ENCODE measurements around the gene TFAP2D. TPM values are rescaled to one million over a fixed set of nuclear protein-coding genes. Genes with fewer than 3 reads are reported as not detected.

Gene TFAP2D
- total and polyA plus RNA-seq, 2 of the 4 experiments (the other 2 are of a cell fraction): not detected

DNA sequence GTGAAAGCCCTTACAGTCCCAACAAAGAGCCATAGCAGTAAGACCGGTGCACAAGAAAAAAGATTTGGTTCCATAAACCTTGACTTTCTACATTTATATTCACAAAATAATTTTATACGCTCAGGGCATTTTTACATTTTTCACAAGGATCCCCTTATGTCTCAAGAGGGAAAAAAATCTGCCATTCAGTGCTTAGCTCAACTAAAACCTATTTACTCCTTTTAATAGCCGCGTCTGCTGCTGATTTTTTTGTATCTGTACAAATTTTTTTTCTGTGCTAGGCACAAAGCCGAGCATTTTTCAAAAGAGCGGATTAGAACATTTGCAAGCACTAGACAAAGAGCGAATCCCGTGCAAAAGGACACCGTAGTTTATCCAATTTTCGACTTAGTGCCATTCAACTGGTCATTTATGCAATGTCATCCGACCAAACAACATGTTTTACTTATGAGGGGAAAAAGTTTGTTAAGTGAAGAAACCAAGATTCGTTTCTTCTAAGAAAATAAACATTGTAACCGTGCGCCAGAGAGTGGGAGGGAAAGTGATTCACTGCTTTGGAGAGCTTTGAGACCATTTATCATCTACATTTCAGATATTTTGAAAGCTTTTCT is 3.7 kb downstream of the TFAP2D start:
- no CpG with 5 or more reads among the region's 14 CpGs for WGBS, 2 experiments (ENCODE audit: extremely low coverage in 2 of 2, insufficient read length in 1 of 2)
- Histone ChIP-seq H3K36me3 (ENCODE audit: control insufficient read depth, insufficient read depth, low read length) (no peaks in the 10 kb centered on the region), H3K9ac (ENCODE audit: low read depth, low read length) (no peak overlapping the region), H3K56ac (ENCODE audit: extremely low read depth, insufficient read depth, low read length) (no peak overlapping the region), H2AK9ac (replicated peaks; ENCODE audit: low read depth, low read length, poor library complexity) (no peak overlapping the region), H3K4me3 (ENCODE audit: insufficient read depth, low read depth, low read length) (no peak overlapping the region), H2AK5ac (ENCODE audit: low read depth, low read length) (no peak overlapping the region), H4K91ac (ENCODE audit: insufficient read depth, low read depth, low read length) (no peak overlapping the region), H2BK5ac (ENCODE audit: low read depth, low read length, poor library complexity, severe bottlenecking) (no peak overlapping the region), H3K27me3 (ENCODE audit: control insufficient read depth, insufficient read depth, low read length) (peaks cover 11% of the 10 kb centered on the region), H3K9me1 (ENCODE audit: insufficient read depth, low read length) (no peaks in the 10 kb centered on the region), H2BK120ac (ENCODE audit: low read depth, low read length) (no peak overlapping the region), H4K5ac (ENCODE audit: low read depth, low read length) (no peak overlapping the region), H3K27ac (ENCODE audit: insufficient read depth, low read length) (no peak overlapping the region), H3K23ac (ENCODE audit: low read depth, low read length) (no peak overlapping the region), H2BK15ac (ENCODE audit: low read depth, low read length) (no peak overlapping the region), H3K4me1 (ENCODE audit: control insufficient read depth, insufficient read depth, low read length) (no peaks in the 10 kb centered on the region), H3K9me3 (ENCODE audit: control insufficient read depth, insufficient read depth, low read length) (no peaks in the 10 kb centered on the region), H4K20me1 (ENCODE audit: insufficient read depth, low read length) (no peaks in the 10 kb centered on the region), H3K18ac (ENCODE audit: low read depth, low read length) (no peak overlapping the region), H3K4ac (ENCODE audit: low read depth, low read length) (no peak overlapping the region), H3K4me2 (ENCODE audit: low read depth, low read length) (no peak overlapping the region), H3K14ac (replicated peaks; ENCODE audit: low read depth, low read length) (no peak overlapping the region), H4K8ac (ENCODE audit: low read depth in 2 of 2, low read length in 2 of 2) (no peak overlapping the region), H3K79me1 (ENCODE audit: low read depth in 1 of 2, low read length in 2 of 2) (no peaks in the 10 kb centered on the region), H2AFZ (replicated peaks; ENCODE audit: low read length, poor library complexity) (no peak overlapping the region), H2BK20ac (ENCODE audit: low read depth, low read length) (no peak overlapping the region)
- DNase-seq (no peak), ATAC-seq (ENCODE audit: low read depth) (no peak)
- TF ChIP-seq, protein P1, sequence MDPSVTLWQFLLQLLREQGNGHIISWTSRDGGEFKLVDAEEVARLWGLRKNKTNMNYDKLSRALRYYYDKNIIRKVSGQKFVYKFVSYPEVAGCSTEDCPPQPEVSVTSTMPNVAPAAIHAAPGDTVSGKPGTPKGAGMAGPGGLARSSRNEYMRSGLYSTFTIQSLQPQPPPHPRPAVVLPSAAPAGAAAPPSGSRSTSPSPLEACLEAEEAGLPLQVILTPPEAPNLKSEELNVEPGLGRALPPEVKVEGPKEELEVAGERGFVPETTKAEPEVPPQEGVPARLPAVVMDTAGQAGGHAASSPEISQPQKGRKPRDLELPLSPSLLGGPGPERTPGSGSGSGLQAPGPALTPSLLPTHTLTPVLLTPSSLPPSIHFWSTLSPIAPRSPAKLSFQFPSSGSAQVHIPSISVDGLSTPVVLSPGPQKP (IDR thresholded peaks at IDR 0.05; ENCODE audit: borderline replicate concordance, low read depth, low read length): no peak
- TF ChIP-seq MAZ (IDR thresholded peaks at IDR 0.05; ENCODE audit: borderline replicate concordance, low read depth, low read length): no peak
- no peak for TF ChIP-seq RAD21 (IDR thresholded peaks at IDR 0.05; ENCODE audit: low read length)
- TF ChIP-seq, protein P2, sequence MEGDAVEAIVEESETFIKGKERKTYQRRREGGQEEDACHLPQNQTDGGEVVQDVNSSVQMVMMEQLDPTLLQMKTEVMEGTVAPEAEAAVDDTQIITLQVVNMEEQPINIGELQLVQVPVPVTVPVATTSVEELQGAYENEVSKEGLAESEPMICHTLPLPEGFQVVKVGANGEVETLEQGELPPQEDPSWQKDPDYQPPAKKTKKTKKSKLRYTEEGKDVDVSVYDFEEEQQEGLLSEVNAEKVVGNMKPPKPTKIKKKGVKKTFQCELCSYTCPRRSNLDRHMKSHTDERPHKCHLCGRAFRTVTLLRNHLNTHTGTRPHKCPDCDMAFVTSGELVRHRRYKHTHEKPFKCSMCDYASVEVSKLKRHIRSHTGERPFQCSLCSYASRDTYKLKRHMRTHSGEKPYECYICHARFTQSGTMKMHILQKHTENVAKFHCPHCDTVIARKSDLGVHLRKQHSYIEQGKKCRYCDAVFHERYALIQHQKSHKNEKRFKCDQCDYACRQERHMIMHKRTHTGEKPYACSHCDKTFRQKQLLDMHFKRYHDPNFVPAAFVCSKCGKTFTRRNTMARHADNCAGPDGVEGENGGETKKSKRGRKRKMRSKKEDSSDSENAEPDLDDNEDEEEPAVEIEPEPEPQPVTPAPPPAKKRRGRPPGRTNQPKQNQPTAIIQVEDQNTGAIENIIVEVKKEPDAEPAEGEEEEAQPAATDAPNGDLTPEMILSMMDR (conservative IDR thresholded peaks at IDR 0.05; ENCODE audit: low read depth, low read length): no peak
- TF ChIP-seq, protein P3, sequence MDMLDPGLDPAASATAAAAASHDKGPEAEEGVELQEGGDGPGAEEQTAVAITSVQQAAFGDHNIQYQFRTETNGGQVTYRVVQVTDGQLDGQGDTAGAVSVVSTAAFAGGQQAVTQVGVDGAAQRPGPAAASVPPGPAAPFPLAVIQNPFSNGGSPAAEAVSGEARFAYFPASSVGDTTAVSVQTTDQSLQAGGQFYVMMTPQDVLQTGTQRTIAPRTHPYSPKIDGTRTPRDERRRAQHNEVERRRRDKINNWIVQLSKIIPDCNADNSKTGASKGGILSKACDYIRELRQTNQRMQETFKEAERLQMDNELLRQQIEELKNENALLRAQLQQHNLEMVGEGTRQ (IDR thresholded peaks at IDR 0.05; ENCODE audit: low read depth, low read length): no peak
- no peak for TF ChIP-seq CEBPB (IDR thresholded peaks at IDR 0.05; ENCODE audit: low read depth, low read length)
- no peak for TF ChIP-seq FOS (IDR thresholded peaks at IDR 0.05; ENCODE audit: low read depth, low read length)
- no peak for TF ChIP-seq BHLHE40 (IDR thresholded peaks at IDR 0.05; ENCODE audit: low read depth, low read length)
- no peak for TF ChIP-seq MXI1 (IDR thresholded peaks at IDR 0.05; ENCODE audit: borderline replicate concordance, low read depth, low read length)
- TF ChIP-seq CHD1 (IDR thresholded peaks at IDR 0.05; ENCODE audit: low read depth, low read length): no peak
- TF ChIP-seq POLR2A (IDR thresholded peaks at IDR 0.05; ENCODE audit: low read depth, low read length): no peak
- TF ChIP-seq NFE2L2 (IDR thresholded peaks at IDR 0.05; ENCODE audit: low read depth, low read length): no peak
- TF ChIP-seq RCOR1 (IDR thresholded peaks at IDR 0.05; ENCODE audit: insufficient replicate concordance, low read length): no peak
- TF ChIP-seq SMC3 (IDR thresholded peaks at IDR 0.05; ENCODE audit: low read depth, low read length): no peak
- TF ChIP-seq MAFK (IDR thresholded peaks at IDR 0.05; ENCODE audit: low read depth, low read length): no peak
- TF ChIP-seq RFX5 (IDR thresholded peaks at IDR 0.05; ENCODE audit: low read depth, low read length): no peak
- ChIA-PET CTCF (no interaction called here), POLR2A (ENCODE audit: unreplicated experiment) (no interaction called here)
- no TSS peak for BruUV-seq (replicated peaks)
- intact Hi-C loops (cut with micrococcal nuclease): no loop called here
- dilution Hi-C loops (cut with HindIII; ENCODE audit: low sequenced_read_pairs, unreplicated experiment): no loop called here
- in situ Hi-C loops (cut with MboI; ENCODE audit: low sequenced_read_pairs): no loop called here
